Loucy (cell line): ENCODE measurements around the gene EPHB1.

Source experiments
- CTCF ChIP-seq: fragments of 200-600 bp; sonication (generic); conservative IDR thresholded peaks from 2 replicates; pipeline ENCODE4 v1.5.1; 2014; ENCODE audit warnings: mild to moderate bottlenecking, antibody characterized with exemption, low read length
- EZH2phosphoT487 ChIP-seq: fragments of 200-600 bp; IDR thresholded peaks from 2 replicates; pipeline ENCODE4 v1.6.1; 2018; ENCODE audit warnings: antibody characterized with exemption, mild to moderate bottlenecking, moderate library complexity, borderline replicate concordance

- TF ChIP-seq CTCF (no peak), EZH2phosphoT487 (no peak)
Observed at GRCh38 chr3:135083179-135083578, 288.1 kb downstream of the EPHB1 start.
